OCI-LY3 (cell line): ENCODE results near the gene CCDC150.

ENCODE experiments used
- CTCF ChIP-seq: fragments of 200-600, 300-600 bp; sonication (generic); IDR thresholded peaks from 2 replicates; pipeline ENCODE4 v1.5.1; 2014; ENCODE audit warnings: antibody characterized with exemption, low read length, low read depth
- EZH2phosphoT487 ChIP-seq: fragments of 200-600 bp; shearing (Covaris generic); IDR thresholded peaks from 2 replicates; pipeline ENCODE4 v1.6.1; 2018; ENCODE audit warnings: antibody characterized with exemption, mixed run types, low read depth

DNA sequence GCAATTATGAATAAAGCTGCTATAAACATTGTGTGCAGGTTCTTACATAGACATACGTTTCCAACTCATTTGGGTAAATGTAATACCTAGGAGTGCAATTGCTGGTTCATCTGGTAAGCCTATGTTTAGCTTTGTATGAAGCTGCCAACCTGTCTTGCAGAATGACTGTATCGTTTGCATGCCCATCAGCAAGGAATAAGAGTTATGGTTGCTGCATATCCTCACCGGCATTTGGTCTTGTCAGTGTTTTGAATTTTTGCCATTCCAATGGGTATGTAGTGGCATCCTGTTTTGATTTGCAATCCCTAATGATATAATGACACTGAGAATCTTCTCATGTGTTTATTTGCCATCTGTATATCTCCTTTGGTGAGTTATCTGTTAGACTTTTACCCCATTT lies 20.7 kb downstream of the CCDC150 start:
- TF ChIP-seq CTCF (no peak), EZH2phosphoT487 (no peak)
